HUDEP-2 (cell line): Measurements from ENCODE around the gene SEC61B.
"Not testable (repeated sequence)": the region's sequence is repeated elsewhere in the genome, so short reads cannot be mapped to it uniquely, and the experiment has no call there.

Experiments used
- DNase-seq, 76 experiments: peaks; one replicate each; lab custom pipeline; 2025; ENCODE audit not compliant: unreplicated experiment in 76 of 76; lab: John Stamatoyannopoulos, UW

The SEC61B gene

DNA sequence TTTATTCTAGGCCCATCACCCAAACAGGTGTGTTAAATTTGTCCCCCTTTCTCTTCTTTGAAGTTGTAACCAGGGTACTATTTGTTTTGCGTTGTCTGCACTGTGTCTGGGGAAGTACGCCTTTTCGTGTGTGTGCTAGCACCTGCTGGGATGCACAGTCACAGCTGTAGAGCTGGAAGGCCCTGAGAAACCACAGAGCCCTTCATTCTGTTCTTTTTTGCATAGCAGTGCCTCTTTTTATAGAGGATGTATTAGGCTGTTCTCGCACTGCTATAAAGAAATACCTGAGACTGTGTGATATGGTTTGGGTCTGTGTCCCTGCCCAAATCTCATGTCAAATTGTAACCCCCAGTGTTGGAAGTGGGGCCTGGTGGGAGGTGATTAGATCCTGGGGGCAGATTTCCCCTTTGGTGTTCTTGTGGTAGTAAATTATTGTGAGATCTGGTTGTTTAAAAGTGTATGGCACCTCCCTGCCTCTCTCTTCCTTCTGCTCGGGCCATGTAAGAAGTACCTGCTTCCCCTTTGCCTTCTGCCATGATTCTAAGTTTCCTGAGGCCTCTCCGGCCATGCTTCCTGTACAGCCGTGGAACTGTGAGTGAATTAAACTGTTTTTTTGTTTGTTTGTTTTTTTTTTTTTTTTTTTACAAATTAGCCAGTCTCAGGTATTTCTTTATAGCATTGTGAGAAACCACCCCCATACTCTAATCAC, 14.0 kb downstream of the SEC61B start:
- no peak for DNase-seq

DNA sequence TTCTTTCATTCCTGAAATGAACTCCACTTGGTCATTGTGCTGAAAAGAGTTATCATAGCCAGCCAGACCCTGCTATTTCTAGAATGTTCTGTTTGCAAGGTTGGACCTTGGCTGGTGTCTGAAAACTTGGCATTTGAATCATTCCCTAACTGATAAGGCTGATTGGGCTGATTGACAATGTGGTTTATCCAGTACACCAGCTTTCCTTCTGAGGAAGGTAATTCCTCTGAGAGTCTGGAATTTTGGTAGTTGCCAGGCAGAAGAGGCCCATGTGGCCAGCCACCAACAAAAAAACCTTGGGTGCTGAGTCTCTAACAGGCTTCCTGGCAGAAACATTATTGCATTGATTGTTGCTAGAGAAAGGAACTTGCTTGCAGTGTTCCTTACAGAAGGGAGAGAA, 15.3 kb downstream of the SEC61B start:
- no peak for DNase-seq

DNA sequence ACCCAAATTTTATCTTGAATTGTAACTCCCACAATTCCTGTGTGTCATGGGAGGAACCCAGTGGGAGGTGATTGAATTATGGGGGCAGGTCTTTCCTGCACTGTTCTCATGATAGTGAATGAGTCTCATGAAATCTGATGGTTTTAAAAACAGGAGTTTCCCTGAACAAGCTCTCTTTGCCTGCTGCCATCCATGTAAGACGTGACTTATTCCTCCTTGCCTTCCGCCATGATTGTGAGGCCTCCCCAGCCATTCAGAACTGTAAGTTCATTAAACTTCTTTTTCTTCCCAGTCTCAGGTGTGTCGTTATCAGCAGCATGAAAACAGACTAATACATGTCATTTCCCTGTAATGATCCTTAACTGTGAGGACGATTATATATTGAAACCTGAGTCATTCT, 15.8 kb downstream of the SEC61B start:
- not testable (repeated sequence) for DNase-seq

DNA sequence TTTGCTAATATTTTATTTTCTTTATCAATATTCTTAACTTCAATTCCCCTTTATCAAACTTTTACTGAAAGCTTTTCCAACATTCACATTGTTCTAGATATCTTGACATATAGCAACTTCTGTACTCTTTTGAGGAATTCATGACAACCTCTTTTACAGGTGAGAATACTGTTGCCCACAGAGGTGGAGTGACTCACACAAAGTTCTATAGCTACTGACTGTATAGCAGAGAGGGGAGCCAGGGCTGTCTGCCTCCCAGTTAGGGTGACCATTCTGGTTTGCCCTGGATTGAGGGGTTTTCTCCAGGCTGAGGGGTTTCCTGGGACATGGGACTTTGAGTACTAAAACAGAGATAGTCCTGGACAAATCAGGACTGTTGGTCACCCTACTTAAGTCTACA, 16.2 kb downstream of the SEC61B start:
- DNase-seq, result no peak

DNA sequence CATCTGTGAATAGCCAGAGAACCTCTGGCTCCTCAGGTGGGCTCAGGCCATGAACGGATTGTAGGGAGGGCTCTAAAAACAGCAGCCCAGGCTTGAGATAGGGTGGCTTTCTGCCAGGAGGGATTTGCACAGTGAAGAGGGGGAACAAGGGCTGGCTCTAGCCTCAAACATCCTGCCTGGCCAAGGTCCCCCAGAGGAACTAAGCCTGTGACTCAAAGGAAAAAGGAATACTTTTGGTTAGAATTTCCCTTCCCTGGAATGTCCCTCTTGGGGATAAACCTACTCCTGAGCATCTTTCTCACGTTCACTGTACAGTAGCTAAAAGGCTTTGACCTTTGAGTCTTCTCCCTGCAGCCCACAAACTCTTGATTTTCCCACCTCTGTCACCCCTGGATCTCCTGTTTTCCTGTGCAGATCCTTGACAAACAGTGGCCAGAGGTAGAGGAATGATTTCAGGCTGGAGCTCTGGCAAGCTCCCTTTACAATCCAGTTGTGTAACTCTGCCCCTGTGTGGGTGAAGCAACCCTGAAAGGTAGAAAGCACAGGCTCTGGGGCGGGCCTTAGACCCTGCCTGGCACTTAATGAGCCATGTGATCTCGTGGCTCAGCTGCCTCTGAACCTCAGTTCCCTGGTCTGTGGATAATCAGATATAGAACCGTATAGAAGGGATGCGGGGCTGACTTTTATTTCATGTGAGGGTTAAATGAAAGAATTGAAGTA, 17.4 kb downstream of the SEC61B start:
- no peak for DNase-seq

DNA sequence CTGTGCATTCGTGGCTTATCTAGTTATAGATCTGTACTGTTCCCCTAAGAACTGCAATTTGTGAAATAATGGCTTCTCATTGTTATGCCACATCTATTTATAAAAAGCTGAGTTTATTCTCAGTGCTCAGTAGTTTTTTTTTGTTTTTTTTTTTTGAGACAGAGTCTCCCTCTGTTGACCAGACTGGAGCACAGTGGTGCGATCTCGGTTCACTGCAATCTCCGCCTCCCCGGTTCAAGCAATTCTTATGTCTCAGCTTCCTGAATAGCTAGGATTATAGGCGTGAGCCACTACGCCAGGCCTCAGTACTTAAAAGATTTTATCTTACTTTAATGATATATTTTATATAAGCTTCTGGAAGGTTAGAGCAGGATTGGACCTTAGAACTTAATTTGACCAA, 19.0 kb downstream of the SEC61B start:
- no peak for DNase-seq

DNA sequence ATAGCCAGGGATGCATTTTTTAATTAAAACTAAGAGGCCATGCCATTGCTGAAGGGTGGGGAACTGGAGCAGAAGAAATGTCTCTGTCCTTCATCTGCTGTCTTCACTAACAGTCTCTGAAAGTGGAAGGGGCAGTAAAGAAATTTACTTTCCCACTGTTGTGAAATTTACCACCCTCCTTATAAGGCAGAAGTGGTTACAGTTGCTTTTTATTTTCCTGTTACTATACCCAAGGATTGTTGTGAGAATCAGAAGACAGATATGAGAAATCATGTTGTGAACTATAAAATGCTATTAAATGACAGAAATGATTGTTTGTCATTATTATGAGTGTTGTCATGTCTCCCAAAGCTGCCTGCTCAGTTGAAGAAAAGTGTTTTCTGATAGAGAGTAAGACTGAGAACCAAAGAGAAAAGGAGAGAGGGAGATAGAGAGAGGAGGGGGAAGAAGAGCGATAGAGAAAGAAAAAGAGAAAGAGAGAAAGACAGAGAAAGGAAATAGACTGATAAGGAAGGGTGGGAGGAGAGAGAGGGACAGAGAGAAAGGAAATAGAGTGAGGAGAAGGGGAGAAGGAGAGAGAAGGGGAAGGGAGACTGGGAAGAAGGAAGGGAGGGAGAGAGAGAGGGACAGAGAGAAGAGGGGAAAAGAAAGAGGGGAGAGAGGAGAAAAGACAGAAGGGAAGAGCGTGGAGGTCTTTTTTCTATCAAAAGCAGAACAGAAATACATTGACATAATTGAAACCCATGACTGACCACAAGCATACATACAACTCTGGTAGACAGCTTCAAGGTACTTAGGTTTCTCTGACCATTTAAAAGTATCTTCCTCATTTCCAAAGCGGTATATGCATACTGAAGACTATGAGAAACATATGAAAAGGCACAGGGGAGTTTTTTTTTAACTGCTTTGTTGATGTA, 22.5 kb downstream of the SEC61B start:
- no peak for DNase-seq

DNA sequence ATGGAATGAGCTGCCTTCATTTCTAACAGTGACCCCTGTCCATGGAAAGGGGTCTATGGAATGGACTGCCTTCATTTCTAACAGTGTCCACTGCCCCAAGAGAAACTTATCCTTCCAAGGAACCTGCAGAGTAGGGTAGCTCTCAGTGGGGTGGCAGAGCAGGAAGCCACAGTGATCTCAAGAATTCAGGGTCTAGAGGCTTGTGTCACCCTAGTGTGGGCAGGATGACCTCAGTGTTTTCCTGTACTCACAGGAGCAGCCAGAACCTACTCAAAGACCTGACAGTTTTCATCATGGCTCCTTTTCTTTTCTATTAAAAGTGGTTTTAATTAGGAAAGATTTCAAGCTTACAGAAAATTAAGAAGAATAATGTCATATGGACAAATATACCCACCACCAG, 27.5 kb downstream of the SEC61B start:
- no peak for DNase-seq

DNA sequence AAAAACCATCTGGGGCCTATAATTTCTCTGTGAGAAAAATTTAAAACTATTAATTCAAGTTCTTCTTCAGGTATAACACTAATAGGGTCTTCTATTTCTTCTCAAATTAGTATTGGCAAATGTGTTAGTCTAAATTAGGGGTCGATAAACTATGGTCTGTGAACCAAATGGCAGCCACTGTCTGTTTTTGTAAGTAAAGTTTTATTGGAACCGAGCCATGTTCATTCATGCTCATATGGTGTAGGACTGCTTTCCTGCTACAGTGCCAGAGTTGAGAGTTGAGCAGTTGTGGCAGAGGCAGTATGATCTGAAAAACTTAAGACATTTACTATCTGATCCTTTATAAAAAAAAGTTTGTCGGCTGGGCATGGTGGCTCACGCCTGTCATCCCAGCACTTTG, 29.1 kb downstream of the SEC61B start:
- no peak for DNase-seq

DNA sequence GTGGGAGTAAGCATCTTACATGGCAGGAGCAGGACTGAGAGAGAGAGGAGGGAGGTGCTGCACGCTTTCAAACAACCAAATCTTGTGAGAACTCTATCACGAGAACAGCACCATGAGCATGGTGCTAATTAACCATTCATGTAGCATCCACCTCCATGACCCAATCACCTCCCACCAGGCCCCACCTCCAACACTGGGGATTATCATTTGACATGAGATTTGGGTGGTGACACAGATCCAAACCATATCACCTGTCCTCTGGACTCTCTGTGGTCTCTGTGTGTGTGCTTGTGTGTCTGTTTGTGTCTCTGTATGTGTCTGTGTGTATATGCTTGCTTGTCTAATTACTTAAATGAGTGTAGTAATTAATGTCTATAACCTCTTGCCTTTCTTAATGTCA, 31.1 kb downstream of the SEC61B start:
- no peak for DNase-seq

DNA sequence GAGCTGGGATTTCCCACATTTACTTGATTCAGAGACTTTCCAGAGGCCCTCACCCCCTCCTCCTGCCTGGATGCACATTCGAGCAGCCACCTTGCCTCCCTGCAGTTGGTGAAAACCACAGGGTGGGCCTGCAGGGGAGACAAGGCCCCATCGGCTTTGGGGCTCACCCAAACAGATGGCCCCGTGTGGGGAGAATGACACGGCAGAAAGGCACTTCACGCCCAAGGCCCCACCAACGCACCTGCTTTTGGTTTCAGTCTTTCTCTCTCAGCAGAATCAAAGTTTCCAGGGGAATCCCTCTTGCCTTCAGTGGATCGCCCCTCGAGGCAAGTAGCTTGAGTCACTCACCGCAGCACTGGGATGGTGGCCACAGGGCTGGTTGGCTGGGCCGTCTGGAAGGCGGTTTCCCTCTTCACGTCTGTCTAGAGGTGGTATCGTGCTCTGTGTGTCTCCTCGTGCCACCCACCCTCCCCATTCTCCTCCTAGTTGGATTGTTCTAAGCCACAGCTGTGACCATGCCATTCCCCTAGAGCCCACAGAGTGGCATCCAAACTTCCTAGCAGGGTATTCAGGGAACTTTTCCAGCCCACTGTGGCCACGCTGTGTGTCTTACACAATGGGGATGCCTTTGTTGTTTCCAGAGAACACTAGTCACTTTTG, 31.8 kb downstream of the SEC61B start:
- DNase-seq, result no peak

DNA sequence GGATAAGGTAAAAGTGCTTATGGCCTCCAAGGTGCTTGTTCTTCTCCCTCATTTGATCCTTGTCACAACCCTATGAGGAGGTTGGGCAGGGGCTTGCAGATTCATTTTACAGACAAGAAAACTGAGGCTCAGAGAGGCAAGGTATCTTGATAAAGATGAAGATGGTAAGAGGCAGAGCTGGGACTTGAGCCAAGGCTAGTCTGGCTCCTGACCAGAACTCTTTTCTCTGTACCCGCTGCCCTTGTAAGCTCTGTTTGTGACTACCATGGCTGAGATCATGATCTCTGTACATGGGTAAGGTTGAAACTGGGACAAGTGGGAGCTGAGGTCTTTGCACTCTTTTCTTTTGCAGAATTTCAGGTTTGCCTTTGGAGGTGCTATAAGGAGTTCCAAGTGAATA, 33.6 kb downstream of the SEC61B start:
- no peak for DNase-seq

DNA sequence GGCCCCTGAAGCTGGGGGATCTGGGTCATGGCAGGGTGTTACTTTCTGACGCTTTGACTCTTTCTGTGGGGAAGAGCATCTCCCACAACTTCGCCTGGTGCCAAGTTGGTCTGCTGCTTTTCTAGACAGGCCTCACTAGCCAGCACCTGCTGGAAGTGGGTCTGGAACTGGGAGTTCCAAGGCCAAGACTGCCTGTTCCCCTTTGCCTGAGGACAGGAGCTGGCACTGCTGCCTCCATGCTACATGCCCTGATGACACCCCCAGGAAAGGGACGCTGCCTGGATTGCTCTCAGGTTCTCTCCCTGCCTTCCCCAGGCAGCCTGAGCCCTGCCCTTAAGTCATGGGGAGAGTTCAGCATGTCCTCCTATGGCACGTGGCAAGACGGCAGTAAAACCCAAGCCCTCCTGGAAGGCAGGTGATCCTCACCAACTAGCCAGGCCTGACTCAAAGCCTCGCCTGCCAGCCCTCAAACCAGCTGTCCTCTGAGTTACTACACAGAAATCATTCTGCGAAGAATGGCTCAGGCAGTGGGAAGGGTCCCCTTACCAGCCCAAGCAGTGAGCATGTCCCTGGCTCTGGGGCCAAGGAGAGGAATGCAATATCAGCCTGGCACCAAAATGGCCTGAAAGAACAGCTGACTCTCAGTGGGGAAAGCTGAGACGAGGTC, 35.8 kb downstream of the SEC61B start:
- no peak for DNase-seq

DNA sequence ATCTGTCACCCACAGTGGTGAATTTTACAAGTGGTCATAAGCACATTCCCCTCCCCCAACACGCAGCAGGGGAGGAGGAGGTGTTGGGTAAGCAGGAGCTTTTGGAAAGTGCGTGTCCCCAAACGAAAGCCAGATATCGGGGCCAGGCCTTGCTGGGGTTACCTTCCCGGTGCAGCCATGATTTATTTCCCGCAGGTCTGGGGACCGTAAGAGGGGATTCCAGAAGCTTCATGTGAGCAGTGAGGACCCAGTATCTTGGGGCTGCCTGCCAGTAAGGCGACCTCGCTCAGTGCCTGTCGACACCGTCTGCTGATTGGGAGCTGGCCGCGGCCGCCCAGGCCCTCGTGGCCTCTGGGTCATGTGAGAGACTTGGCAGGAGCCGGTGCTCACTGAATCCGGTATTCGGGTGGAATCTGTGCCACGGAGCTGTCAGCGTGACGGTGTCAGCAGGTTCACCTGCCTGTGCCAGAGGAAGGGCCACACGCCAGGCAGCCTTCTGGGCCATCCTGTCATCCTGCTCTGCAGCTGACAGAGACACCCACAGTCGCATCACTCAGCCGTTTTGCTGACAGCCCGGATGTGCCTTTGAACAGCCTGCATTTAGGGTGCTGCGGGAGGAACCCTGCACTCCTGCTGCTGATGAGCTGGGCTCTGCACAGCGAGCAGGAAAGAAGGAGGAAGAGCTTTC, 37.3 kb downstream of the SEC61B start:
- DNase-seq, result peak in 3 of 76 experiments; percentile 10 to 23 (median 18)

DNA sequence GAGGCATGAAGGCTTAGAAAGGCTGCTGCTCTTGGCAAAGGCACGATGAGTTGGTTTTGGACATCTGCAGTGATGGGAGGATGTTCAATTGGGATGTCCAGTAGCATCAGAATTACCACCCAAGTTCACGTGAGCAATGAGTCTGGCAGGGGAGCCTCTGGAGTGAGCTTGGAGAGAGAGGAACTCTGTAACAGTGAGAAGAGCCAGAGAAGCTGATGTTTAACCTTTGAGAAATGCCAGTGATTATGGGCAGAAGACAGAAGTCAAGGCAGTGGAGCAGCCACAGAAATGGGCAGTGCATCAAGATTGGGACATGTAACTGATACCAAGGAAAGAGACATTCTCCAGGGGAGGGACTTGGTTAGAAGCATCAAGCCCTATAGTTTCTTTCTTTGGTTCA, 39.8 kb downstream of the SEC61B start:
- DNase-seq, result no peak

DNA sequence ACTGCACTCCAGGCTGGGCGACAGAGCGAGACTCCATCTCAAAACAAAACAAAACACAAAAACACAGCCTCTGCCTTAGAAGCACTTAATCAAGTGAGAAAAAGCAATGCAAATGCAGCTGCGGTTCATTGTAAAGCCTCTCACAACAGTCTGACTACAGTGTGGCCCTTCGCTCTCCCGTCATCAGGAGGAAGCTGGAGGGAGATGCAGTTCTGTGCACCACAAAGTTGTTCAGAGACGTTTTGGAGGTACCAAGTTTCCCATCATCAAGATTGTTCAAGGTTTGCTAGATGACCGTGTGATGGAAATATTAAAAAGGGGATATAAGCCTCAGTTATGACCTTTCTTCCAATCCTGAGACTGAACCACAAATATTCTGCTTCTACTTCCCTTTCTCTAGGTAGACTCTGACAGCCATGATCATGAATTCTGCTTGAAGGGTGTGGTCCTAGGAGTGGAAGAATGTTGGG, 40.9 kb downstream of the SEC61B start:
- DNase-seq, result no peak

DNA sequence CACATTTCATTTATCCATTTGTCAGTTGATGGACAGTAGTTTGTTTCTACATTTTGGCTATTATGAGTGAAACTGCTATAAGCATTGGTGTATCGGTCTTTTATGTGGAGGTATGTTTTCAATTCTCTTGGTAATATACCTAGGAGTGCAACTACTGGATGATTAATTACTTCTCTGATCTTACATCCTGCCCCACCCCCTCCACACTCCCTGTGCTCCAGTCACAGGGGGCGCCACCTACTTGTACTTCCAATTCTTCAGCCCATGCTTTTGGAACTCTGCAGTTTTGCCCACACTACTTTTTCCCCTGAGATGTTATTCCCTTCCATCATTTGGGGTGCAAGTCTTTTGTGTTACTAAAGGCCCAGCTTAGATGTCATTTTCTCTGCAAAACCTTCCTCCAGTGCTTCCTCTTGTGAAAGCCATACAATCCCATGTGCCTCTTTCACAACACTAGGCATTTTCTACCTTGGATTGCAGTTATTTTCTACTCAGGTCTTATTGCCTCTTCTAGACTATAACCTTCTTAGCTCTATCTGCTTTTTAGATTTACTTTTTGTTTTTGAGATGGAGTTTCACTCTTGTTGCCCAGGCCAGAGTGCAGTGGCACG, 42.1 kb downstream of the SEC61B start:
- peak in 3 of 76 experiments; percentile 4 to 15 (median 10) for DNase-seq

DNA sequence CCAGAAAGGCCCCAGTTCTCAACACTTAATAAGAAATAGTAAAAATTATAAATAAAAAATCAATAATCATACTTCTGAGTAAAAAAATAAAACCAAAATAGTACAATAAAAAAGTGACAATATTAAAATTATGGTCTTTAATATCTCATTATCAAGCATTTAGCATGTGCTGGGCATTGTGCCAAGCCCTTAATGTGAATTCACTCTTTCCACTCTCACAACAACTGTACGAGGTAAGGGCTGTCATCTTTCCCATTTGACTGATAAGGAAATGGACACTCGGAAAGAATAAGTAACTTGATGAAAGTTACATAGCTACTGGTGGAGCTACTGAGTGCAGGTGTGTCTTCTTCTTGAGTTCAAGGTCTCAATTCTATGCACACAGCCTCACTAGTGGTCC, 43.6 kb downstream of the SEC61B start:
- DNase-seq, result peak in 9 of 76 experiments; percentile 6 to 35 (median 19)
